HCT116 (cell line): ENCODE measurements around the gene EPSTI1. TPM values are rescaled to one million over a fixed set of nuclear protein-coding genes. Genes with fewer than 3 reads are reported as not detected.

ENCODE experiments used
- ATAC-seq: fragments of 200-7000 bp; cut with Tn5 transposase; 2 replicates; pipeline ENCODE4 v1.9.1; 2020; ENCODE audit warnings: mild to moderate bottlenecking, moderate library complexity
- BruUV-seq: library from RNA; stranded (reverse); fragments of 400-500 nt; replicated peaks from 2 replicates; lab custom pipeline; 2021; lab: Mats Ljungman, UMichigan
- CTCF ChIA-PET: fragments of 300-600 bp; sonication (Branson Sonifier 250); formaldehyde crosslinking; loops from one replicate; lab custom pipeline; 2021; ENCODE audit warnings: antibody characterized with exemption; lab: Charles Lee
- POLR2A ChIA-PET: fragments of 300-600, 350-600 bp; sonication (Branson Sonifier 250); formaldehyde crosslinking; loops from one replicate; lab custom pipeline; 2021; ENCODE audit warnings: antibody characterized with exemption; lab: Charles Lee
- RAD21 ChIA-PET, 2 experiments: fragments of 300-600 bp; sonication (Branson Sonifier 250); formaldehyde crosslinking; loops; one replicate each; lab custom pipeline; 2023; ENCODE audit warnings: low total read pairs in 2 of 2; ENCODE audit not compliant: uncharacterized antibody in 2 of 2, unreplicated experiment in 2 of 2, low non-redundant PET in 1 of 2; lab: Charles Lee
- DNase-seq: peaks from one replicate; pipeline ENCODE4 v3.0.0-alpha.2; 2010; ENCODE audit warnings: low read depth, low spot score
- H2AFZ ChIP-seq: fragments of 200-600 bp; shearing (Covaris generic), sonication (generic); 2 replicates; pipeline ENCODE4 v1.6.1; 2017; ENCODE audit warnings: low read depth, mixed run types, mixed read lengths, antibody characterized with exemption, low read length; ENCODE audit not compliant: poor library complexity, severe bottlenecking
- H3K27ac ChIP-seq: 2 replicates; pipeline ENCODE4 v1.5.1; 2012; ENCODE audit warnings: low read depth, low read length
- H3K27me3 ChIP-seq: fragments of 200-600 bp; sonication (generic); 2 replicates; pipeline ENCODE4 v1.6.1; 2016; ENCODE audit warnings: mixed run types, low read length, mixed read lengths; ENCODE audit not compliant: insufficient read depth
- H3K36me3 ChIP-seq, 2 experiments: fragments of 200-500 bp in 1 of 2; fragments of 200-600 bp in 1 of 2; sonication (Bioruptor generic) in 1 of 2; sonication (generic) in 1 of 2; 2 replicates each; pipeline versions ENCODE4 v1.5.1 to v1.6.1; 2014 to 2016; ENCODE audit warnings: low read length in 2 of 2, inconsistent platforms in 1 of 2, mixed read lengths in 1 of 2, mixed run types in 1 of 2; ENCODE audit not compliant: insufficient read depth in 2 of 2, control insufficient read depth in 1 of 2
- H3K4me1 ChIP-seq, 2 experiments: fragments of 200-600 bp in 1 of 2; sonication (generic) in 1 of 2; 2 replicates each; pipeline versions ENCODE4 v1.5.1 to v1.6.1; 2012 to 2017; ENCODE audit warnings: low read length in 2 of 2, inconsistent platforms in 1 of 2, mild to moderate bottlenecking in 1 of 2, mixed read lengths in 1 of 2, mixed run types in 1 of 2, moderate library complexity in 1 of 2; ENCODE audit not compliant: insufficient read depth in 2 of 2, control insufficient read depth in 1 of 2
- H3K4me2 ChIP-seq: fragments of 200-600 bp; sonication (generic); 2 replicates; pipeline ENCODE4 v1.6.1; 2017; ENCODE audit warnings: mixed run types, low read length, mixed read lengths
- H3K4me3 ChIP-seq, 2 experiments: fragments of 200-600 bp in 1 of 2; sonication (generic) in 1 of 2; replicated peaks in 1 of 2; 2 replicates each; pipeline ENCODE4 v1.5.1; 2011 to 2016; ENCODE audit warnings: low read length in 2 of 2, control low read depth in 1 of 2, low read depth in 1 of 2, mild to moderate bottlenecking in 1 of 2, mixed read lengths in 1 of 2, mixed run types in 1 of 2
- H3K79me2 ChIP-seq: fragments of 200-600 bp; sonication (generic); 2 replicates; pipeline ENCODE4 v1.6.1; 2017; ENCODE audit warnings: mild to moderate bottlenecking, mixed run types, low read length, moderate library complexity, mixed read lengths; ENCODE audit not compliant: insufficient read depth
- H3K9ac ChIP-seq: fragments of 200-600 bp; sonication (generic); 2 replicates; pipeline ENCODE4 v1.6.1; 2016; ENCODE audit warnings: low read length, mixed read lengths
- H3K9me2 ChIP-seq: fragments of 200-600 bp; sonication (generic), shearing (Covaris generic); 2 replicates; pipeline ENCODE4 v1.6.1; 2017; ENCODE audit warnings: mixed run types, mild to moderate bottlenecking, moderate library complexity; ENCODE audit not compliant: insufficient read depth
- H3K9me3 ChIP-seq, 2 experiments: fragments of 200-500 bp in 1 of 2; fragments of 200-600 bp in 1 of 2; sonication (Bioruptor generic) in 1 of 2; sonication (generic) in 1 of 2; 2 replicates each; pipeline ENCODE4 v1.6.1; 2014 to 2017; ENCODE audit warnings: low read length in 2 of 2, mixed read lengths in 2 of 2, inconsistent platforms in 1 of 2, low read depth in 1 of 2, mild to moderate bottlenecking in 1 of 2, mixed run types in 1 of 2, moderate library complexity in 1 of 2; ENCODE audit not compliant: control insufficient read depth in 1 of 2, insufficient read depth in 1 of 2
- H4K20me1 ChIP-seq: fragments of 200-600 bp; sonication (generic), shearing (Covaris generic); 2 replicates; pipeline ENCODE4 v1.6.1; 2017; ENCODE audit warnings: mixed run types, mild to moderate bottlenecking, moderate library complexity; ENCODE audit not compliant: insufficient read depth
- ATF3 ChIP-seq: IDR thresholded peaks from 2 replicates; pipeline ENCODE4 v1.6.1; 2012
- CTCF ChIP-seq, 3 experiments: fragments of 200-600 bp in 1 of 3; sonication (generic) in 1 of 3; IDR thresholded peaks in 2 of 3; conservative IDR thresholded peaks in 1 of 3; 2 replicates each; pipeline ENCODE4 v1.5.1; 2012 to 2017; ENCODE audit warnings: low read depth in 2 of 3, low read length in 2 of 3, antibody characterized with exemption in 1 of 3, borderline replicate concordance in 1 of 3, control low read depth in 1 of 3, mild to moderate bottlenecking in 1 of 3, mixed read lengths in 1 of 3, mixed run types in 1 of 3, moderate library complexity in 1 of 3; ENCODE audit not compliant: insufficient read depth in 1 of 3
- EGR1 ChIP-seq: IDR thresholded peaks from 2 replicates; pipeline ENCODE4 v1.6.1; 2012; ENCODE audit warnings: low read depth
- FOSL1 ChIP-seq: IDR thresholded peaks from 2 replicates; pipeline ENCODE4 v1.6.1; 2012; ENCODE audit warnings: low read depth
- POLR2A ChIP-seq: IDR thresholded peaks from 2 replicates; pipeline ENCODE4 v1.7.0; 2011; ENCODE audit warnings: borderline replicate concordance; ENCODE audit not compliant: insufficient read depth, insufficient read length; ENCODE audit errors: extremely low read depth
- POLR2AphosphoS5 ChIP-seq: IDR thresholded peaks from 2 replicates; pipeline ENCODE4 v1.6.1; 2011; ENCODE audit warnings: mild to moderate bottlenecking, low read depth, low read length, moderate library complexity
- SIN3A ChIP-seq: IDR thresholded peaks from 2 replicates; pipeline ENCODE4 v1.6.1; 2012; ENCODE audit warnings: low read depth
- SP1 ChIP-seq: IDR thresholded peaks from 2 replicates; pipeline ENCODE4 v1.6.1; 2012; ENCODE audit warnings: low read depth
- SRF ChIP-seq: IDR thresholded peaks from 2 replicates; pipeline ENCODE4 v1.6.1; 2012; ENCODE audit warnings: low read depth
- ZBTB33 ChIP-seq: IDR thresholded peaks from 2 replicates; pipeline ENCODE4 v1.6.1; 2011; ENCODE audit warnings: mild to moderate bottlenecking, low read length, moderate library complexity; ENCODE audit not compliant: insufficient replicate concordance; ENCODE audit errors: extremely low read depth
- ZFX ChIP-seq: fragments of 450-650 bp; IDR thresholded peaks from 2 replicates; pipeline ENCODE4 v1.6.1; 2017
- ZNF274 ChIP-seq: fragments of 200-500 bp; sonication (Bioruptor generic); IDR thresholded peaks from 2 replicates; pipeline ENCODE4 v1.6.1; 2014; ENCODE audit warnings: mild to moderate bottlenecking, low read depth, low read length, inconsistent platforms
- intact Hi-C: fragments of 100-400 bp; cut with micrococcal nuclease; formaldehyde crosslinking; loops from 2 replicates; pipeline ENCODE4 v1.10.0; 2022
- total RNA-seq: library from RNA; stranded (reverse); gene quantifications from one replicate; pipeline ENCODE4 v1.2.1, GENCODE V29; 2021; ENCODE audit not compliant: unreplicated experiment
- TF ChIP-seq, protein P1 (sequence below): IDR thresholded peaks from 2 replicates; pipeline ENCODE4 v1.6.1; 2012; ENCODE audit warnings: low read depth

The EPSTI1 gene
- total RNA-seq, 1 experiment from 2014 or later = 0.69 TPM

GRCh38 chr13:42984691-42985090 is 7.3 kb downstream of the EPSTI1 start:
- CTCF ChIA-PET = no interaction called here

DNA sequence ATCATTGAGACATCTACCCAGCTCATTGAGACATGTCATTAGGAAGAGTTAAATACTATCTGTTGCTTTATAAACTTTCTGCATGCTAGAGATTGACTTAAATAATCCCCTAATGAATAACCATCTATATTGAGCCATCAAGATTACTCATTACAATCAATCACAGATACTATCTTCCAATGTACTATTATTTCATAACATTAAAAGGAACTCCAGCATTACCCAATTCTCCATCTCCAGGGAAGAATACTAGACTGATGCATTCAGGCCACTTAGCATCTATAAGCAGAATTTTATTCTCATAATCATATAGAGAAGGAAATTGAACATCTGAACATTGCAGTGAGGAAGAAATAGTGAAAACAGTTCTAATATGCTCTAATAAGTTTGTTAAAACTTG is 8.0 kb downstream of the EPSTI1 start:
- no TSS peak for BruUV-seq
- no peak for TF ChIP-seq ZBTB33
- TF ChIP-seq POLR2AphosphoS5 = no peak
- TF ChIP-seq EGR1 = no peak
- TF ChIP-seq, protein P1, sequence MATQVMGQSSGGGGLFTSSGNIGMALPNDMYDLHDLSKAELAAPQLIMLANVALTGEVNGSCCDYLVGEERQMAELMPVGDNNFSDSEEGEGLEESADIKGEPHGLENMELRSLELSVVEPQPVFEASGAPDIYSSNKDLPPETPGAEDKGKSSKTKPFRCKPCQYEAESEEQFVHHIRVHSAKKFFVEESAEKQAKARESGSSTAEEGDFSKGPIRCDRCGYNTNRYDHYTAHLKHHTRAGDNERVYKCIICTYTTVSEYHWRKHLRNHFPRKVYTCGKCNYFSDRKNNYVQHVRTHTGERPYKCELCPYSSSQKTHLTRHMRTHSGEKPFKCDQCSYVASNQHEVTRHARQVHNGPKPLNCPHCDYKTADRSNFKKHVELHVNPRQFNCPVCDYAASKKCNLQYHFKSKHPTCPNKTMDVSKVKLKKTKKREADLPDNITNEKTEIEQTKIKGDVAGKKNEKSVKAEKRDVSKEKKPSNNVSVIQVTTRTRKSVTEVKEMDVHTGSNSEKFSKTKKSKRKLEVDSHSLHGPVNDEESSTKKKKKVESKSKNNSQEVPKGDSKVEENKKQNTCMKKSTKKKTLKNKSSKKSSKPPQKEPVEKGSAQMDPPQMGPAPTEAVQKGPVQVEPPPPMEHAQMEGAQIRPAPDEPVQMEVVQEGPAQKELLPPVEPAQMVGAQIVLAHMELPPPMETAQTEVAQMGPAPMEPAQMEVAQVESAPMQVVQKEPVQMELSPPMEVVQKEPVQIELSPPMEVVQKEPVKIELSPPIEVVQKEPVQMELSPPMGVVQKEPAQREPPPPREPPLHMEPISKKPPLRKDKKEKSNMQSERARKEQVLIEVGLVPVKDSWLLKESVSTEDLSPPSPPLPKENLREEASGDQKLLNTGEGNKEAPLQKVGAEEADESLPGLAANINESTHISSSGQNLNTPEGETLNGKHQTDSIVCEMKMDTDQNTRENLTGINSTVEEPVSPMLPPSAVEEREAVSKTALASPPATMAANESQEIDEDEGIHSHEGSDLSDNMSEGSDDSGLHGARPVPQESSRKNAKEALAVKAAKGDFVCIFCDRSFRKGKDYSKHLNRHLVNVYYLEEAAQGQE = no peak
- no peak for TF ChIP-seq CTCF (IDR thresholded peaks at IDR 0.05 in 2 of 3, conservative IDR thresholded peaks at IDR 0.05 in 1 of 3; ENCODE audit: borderline replicate concordance in 1 of 3, insufficient read depth in 1 of 3, low read depth in 2 of 3, low read length in 2 of 3)
- no peak for TF ChIP-seq ZNF274
- no peak for TF ChIP-seq FOSL1
- TF ChIP-seq SRF = no peak
- no peak for TF ChIP-seq POLR2A
- TF ChIP-seq SIN3A = no peak
- no peak for TF ChIP-seq ZFX
- DNase-seq (no peak), ATAC-seq (no peak)
- Histone ChIP-seq H3K9ac (no peak overlapping the region), H3K4me2 (no peak overlapping the region), H3K4me3 (no peak overlapping the region), H3K4me1 (peaks cover 0 to 4% of the 10 kb centered on the region in 2 experiments; a peak in 2 of 4 replicates), H3K9me2 (no peaks in the 10 kb centered on the region), H3K27ac (no peak overlapping the region), H4K20me1 (no peaks in the 10 kb centered on the region), H3K79me2 (no peaks in the 10 kb centered on the region), H3K27me3 (no peaks in the 10 kb centered on the region), H2AFZ (no peak overlapping the region), H3K36me3 (no peaks in the 10 kb centered on the region), H3K9me3 (no peaks in the 10 kb centered on the region)
- CTCF ChIA-PET = no interaction called here
- RAD21 ChIA-PET = no interaction called here
- POLR2A ChIA-PET = no interaction called here
- intact Hi-C loops = no loop called here

More at GRCh38 chr13:42984691-42985090, 7.3 kb downstream of the EPSTI1 start:
- intact Hi-C loops = no loop called here
- H3K4me1 ChIP-seq = peaks cover 0 to 4% of the 10 kb centered on the region in 2 experiments; a peak in 2 of 4 replicates
- no peaks in the 10 kb centered on the region for H3K27me3 ChIP-seq
- BruUV-seq = no TSS peak
- H3K36me3 ChIP-seq = no peaks in the 10 kb centered on the region
- ChIA-PET RAD21 (no interaction called here), POLR2A (no interaction called here)
- H3K9me2 ChIP-seq = no peaks in the 10 kb centered on the region
- H3K9me3 ChIP-seq = no peaks in the 10 kb centered on the region
- no peaks in the 10 kb centered on the region for H3K79me2 ChIP-seq
- ATAC-seq = no peak
- DNase-seq = no peak
- no peak overlapping the region for H3K9ac ChIP-seq
- no peak for TF ChIP-seq SP1
- TF ChIP-seq ATF3 = no peak
- no peak overlapping the region for H3K4me3 ChIP-seq
- H4K20me1 ChIP-seq = no peaks in the 10 kb centered on the region
- no peak overlapping the region for H3K4me2 ChIP-seq
- H2AFZ ChIP-seq = no peak overlapping the region
- no peak overlapping the region for H3K27ac ChIP-seq
